Astrocyte of the spinal cord (primary cell): ENCODE measurements around the gene RAVER1.
"Not testable (repeated sequence)": the region's sequence is repeated elsewhere in the genome, so short reads cannot be mapped to it uniquely, and the experiment has no call there.

Source experiments
- DNase-seq: peaks from one replicate; pipeline ENCODE4 v3.0.0; 2011; ENCODE audit warnings: low read depth, low spot score
- H3K4me3 ChIP-seq: 2 replicates; pipeline ENCODE4 v1.5.1; 2011; ENCODE audit warnings: low read depth, mild to moderate bottlenecking, low read length, moderate library complexity
- in situ Hi-C: cut with HindIII; loops from 2 replicates; pipeline ENCODE4 v1.10.0; 2017; ENCODE audit warnings: low sequenced_read_pairs
- TF ChIP-seq, protein P1 (sequence below): IDR thresholded peaks from 2 replicates; pipeline ENCODE4 v1.5.1; 2012; ENCODE audit warnings: low read depth, mild to moderate bottlenecking, low read length, inconsistent platforms

Gene RAVER1, protein sequence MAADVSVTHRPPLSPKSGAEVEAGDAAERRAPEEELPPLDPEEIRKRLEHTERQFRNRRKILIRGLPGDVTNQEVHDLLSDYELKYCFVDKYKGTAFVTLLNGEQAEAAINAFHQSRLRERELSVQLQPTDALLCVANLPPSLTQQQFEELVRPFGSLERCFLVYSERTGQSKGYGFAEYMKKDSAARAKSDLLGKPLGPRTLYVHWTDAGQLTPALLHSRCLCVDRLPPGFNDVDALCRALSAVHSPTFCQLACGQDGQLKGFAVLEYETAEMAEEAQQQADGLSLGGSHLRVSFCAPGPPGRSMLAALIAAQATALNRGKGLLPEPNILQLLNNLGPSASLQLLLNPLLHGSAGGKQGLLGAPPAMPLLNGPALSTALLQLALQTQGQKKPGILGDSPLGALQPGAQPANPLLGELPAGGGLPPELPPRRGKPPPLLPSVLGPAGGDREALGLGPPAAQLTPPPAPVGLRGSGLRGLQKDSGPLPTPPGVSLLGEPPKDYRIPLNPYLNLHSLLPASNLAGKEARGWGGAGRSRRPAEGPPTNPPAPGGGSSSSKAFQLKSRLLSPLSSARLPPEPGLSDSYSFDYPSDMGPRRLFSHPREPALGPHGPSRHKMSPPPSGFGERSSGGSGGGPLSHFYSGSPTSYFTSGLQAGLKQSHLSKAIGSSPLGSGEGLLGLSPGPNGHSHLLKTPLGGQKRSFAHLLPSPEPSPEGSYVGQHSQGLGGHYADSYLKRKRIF

DNA sequence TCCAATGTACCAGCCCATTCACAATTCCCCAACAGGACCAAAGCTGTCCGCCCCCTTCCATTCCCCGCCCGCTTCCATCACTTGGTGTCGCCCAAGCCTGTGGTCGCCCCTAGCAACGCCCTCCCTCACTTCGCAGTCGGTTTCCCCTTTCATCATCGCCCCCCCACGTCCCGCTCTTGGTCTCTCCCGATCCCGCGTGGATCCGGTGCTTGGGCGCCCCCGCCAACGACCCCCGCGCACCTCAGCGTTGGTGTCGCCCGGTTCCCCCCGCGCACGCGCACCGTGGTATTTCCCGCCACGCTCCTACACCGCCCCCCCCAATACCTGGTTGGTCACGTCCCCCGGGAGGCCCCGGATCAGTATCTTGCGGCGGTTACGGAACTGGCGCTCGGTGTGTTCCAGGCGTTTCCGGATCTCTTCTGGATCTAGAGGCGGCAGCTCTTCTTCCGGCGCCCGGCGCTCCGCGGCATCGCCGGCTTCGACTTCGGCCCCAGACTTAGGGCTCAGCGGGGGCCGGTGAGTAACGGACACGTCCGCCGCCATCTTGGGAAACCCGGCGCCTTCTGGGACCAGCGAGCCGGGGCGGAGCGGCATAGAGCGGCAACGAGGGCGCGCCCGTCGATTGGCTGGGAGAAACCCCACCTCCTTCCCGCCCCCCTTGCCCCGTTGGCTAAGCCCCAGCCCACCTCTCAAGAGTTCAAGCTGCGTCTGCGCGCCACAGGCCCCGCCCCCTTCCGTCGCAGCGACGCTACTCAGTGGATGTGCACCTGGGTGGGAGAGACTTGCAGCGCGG lies at the start of gene RAVER1:
TSS of gene RAVER1 (minus strand) at position 565 of the 793 bp plus-strand sequence. CDS start at position 543, 22 bp downstream.
- DNase-seq: peak; percentile 98
- H3K4me3 ChIP-seq: peak within 1 kb of the TSS; percentile 92
- TF ChIP-seq, protein P1, sequence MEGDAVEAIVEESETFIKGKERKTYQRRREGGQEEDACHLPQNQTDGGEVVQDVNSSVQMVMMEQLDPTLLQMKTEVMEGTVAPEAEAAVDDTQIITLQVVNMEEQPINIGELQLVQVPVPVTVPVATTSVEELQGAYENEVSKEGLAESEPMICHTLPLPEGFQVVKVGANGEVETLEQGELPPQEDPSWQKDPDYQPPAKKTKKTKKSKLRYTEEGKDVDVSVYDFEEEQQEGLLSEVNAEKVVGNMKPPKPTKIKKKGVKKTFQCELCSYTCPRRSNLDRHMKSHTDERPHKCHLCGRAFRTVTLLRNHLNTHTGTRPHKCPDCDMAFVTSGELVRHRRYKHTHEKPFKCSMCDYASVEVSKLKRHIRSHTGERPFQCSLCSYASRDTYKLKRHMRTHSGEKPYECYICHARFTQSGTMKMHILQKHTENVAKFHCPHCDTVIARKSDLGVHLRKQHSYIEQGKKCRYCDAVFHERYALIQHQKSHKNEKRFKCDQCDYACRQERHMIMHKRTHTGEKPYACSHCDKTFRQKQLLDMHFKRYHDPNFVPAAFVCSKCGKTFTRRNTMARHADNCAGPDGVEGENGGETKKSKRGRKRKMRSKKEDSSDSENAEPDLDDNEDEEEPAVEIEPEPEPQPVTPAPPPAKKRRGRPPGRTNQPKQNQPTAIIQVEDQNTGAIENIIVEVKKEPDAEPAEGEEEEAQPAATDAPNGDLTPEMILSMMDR: no peak
- in situ Hi-C loops: no loop called here

DNA sequence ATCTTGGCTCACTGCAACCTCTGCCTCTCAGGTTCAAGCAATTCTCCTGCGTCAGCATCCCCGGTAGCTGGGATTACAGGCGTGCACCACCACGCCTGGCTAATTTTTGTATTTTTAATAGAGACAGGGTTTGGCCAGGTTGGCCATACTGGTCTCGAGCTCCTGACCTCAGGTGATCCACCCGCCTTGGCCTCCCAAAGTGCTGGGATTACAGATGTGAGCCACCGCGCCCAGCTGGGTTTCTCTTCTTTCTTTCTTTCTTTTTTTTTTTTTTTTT lies 49.8 kb upstream of the RAVER1 start:
- H3K4me3 ChIP-seq, in situ Hi-C loops, DNase-seq: not testable (repeated sequence)

DNA sequence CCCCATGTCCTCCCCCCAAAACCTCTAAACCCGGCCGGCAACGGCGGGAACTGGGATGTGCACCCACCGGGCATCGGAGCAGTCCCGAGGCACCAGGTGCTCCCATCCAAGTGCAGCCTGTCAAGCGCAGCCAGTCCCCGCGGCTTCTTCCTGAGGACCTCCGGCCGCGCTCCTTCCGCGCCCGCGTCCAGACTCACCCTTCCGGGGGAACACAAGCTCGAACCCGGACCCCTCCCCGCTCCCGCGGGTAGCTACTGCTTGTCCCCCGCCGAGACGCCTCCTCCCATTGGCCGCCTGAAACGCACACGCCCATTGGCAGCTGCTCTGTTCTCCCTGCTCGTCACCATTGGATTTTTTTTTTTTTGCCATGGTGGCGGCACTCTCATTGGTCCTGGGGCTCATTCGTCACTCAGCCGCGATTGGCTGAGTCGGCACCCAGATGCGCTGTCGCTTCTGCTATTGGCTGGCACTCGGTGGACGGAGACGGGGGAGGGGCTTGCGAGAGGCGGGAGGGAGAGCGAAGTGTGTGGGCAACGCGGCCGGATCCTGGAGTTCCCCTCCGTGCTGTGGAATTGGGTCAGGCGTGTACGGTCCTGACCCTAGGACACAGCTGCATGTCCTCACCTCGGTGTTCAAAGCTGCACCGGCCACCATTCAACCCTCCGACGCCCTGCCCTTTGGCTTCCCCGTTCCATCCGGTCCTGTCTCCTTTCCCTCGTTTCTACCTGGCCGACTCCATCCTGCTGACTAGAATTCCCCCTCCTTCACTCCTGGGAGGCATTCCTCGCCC lies 47.2 kb upstream of the RAVER1 start, which contains the start of gene TYK2:
TSS of gene TYK2 (minus strand) at position 260 of the 790 bp plus-strand sequence. CDS start 2,166 bp downstream, outside the sequence.
- peak; percentile 99 for DNase-seq
- TF ChIP-seq, protein P1: no peak
- in situ Hi-C loops: no loop called here
- H3K4me3 ChIP-seq: peak within 1 kb of the TSS; percentile 89

DNA sequence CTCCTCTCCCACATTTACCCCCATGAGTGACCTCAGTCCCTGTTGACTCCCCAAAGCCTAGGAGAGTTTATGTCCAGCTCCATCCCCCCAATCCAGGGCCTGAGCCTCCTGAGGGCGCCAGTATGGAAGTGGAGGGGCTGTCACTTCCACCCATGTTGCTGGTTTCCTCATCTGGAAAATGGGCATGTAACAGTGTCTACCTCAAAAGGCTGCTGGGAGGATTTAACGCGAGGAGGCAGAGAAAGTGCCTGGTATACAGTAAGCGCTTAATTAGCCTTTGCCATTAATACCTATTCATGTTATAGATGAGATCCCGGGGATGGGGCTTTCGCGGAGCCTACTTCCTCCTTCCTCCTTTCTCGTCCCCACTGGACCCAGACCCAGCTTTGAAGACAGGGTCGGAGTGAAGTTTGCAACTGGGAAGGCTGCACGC lies 46.6 kb upstream of the RAVER1 start:
- TF ChIP-seq, protein P1: no peak
- peak; percentile 12 for DNase-seq
- in situ Hi-C loops: no loop called here
- peak overlapping the region; percentile 89 for H3K4me3 ChIP-seq

DNA sequence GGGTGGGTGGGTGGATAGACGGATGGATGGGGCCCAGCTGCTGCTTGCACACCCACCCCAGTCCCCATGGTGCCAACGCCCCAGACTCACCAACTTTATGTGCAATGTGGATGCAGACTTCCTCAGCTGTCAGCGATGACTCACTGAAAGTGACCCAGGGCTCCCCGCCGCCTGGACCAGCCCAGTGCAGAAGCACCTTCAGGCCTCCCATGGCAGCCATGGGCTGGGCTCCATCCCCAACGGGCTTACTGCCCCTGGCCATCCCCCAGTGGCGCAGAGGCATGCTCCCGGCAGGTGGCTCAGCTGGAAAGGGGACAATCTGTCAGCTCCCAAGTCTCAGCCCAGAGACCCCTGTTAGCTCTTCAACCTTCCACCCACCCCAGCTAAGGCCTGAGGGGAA lies 44.8 kb upstream of the RAVER1 start:
- in situ Hi-C loops: no loop called here
- TF ChIP-seq, protein P1: no peak
- H3K4me3 ChIP-seq: no peak overlapping the region
- DNase-seq: no peak

DNA sequence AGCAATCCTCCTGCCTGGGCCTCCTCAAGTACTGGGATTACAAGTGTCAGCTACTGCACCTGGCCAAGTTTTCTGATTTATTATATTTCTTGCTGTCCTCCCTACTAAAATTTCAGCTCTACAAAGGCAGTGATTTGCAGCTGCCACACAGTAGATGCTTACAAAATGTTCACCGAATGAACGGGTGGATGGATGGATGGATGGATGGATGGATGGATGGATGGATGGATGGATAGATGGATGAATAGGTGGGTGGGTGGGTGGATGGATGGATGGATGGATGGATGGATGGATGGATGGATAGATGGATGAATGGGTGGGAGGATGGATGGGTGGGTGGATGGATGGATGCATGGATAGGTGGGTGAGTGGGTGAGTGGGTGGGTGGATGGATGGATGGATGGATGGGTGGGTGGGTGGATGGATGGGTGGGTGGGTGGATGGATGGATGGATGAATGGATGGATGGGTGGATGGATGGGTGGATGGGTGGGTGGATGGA lies 43.9 kb upstream of the RAVER1 start:
- in situ Hi-C loops: not testable (repeated sequence)

DNA sequence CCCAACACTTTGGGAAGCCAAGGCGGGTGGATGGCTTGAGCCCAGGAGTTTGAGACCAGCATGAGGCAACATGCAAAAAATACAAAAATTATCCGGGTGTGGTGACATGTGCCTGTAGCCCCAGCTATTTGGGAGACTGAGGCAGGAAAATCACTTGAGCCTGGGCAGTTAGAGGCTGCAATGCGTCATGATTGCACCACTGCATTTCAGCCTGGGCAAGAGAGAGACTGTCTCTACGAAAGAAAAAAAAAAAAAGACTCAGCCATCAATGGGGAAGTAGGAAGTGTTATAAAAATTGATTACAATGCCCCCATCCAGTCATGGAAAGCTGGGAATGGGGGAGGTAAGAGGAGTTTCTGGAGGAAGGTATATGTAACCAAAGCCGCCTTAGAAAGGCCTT lies 41.6 kb upstream of the RAVER1 start:
- in situ Hi-C loops: no loop called here
- H3K4me3 ChIP-seq: no peak overlapping the region
- DNase-seq: no peak
- TF ChIP-seq, protein P1: no peak

More for the DNA sequence above, 43.9 kb upstream of the RAVER1 start:
- not testable (repeated sequence) for DNase-seq, H3K4me3 ChIP-seq
